Measurements from ENCODE around the gene ACKR4. TPM values are rescaled to one million over a fixed set of nuclear protein-coding genes. Genes with fewer than 3 reads are reported as not detected.

Gene ACKR4
- total and polyA plus RNA-seq, 2 of the 8 experiments (the other 6 are each of a cell fraction or from before 2014, with no cell fraction given): not detected

DNA sequence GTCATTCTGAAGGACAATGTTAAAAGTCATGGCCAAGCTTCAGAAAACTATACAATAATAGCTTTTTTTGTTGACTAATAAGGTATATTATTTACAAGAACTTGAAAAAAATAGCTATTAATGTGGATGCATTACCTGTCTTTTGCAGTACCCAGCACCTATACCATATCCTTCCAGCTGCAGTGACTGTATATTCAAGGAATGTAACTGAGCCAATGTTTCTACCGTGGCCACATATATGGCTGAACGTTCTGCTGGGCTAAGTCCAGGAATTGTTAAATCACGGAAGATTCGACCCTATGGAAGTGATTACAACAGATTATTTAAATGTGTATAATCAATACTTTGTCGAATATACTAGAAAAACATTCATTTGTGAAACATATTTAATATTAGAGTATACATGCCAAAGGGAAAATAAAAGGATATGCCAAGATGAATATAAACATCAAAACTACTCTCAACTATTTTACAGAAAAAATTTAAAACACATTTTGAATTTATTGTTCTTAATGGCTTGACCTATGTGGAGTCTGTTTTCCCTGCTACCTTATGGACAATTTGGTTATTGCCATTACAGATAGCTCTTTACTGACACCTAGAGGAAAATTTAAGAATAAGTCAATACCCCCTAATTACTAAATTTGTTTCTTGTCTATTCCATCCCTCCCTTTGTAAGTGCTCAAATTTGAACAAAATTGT, 44.9 kb downstream of the ACKR4 start (continued):
- TF ChIP-seq POLR2AphosphoS5 (IDR thresholded peaks at IDR 0.05; ENCODE audit: low read depth, low read length) (no peak), GTF2F1 (IDR thresholded peaks at IDR 0.05; ENCODE audit: borderline replicate concordance, low read depth, low read length) (no peak), CEBPB (IDR thresholded peaks at IDR 0.05; ENCODE audit: low read depth, low read length) (no peak), BACH1 (IDR thresholded peaks at IDR 0.05; ENCODE audit: low read length) (no peak), SIN3A (conservative IDR thresholded peaks at IDR 0.05 in 1 of 2, IDR thresholded peaks at IDR 0.05 in 1 of 2; ENCODE audit: low read depth in 1 of 2, low read length in 2 of 2) (no peak)
